ENCODE data around the gene MNAT1. TPM values are rescaled to one million over a fixed set of nuclear protein-coding genes. Genes with fewer than 3 reads are reported as not detected.

The MNAT1 gene
- total and polyA plus RNA-seq, 4 donors = 27.3 to 80.6 (median 52.9) TPM

DNA sequence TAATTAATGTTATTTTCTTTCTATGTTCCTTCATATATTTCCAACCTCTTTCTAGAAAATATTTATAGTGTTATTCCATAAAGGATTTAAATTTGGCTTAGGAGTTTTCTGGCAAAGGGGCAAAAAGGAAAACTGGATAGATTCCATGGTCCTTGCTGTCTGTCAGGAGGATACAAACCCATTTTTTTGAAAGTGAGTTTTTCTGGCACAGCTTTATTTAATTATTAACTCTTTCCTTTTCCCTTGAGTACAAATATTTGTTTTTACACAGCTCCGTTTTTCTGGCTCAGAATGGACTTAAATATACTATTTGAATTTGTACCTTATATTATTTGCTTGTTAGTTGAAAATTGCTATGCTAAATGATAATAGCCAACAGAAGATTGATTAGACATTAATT lies 56.3 kb downstream of the MNAT1 start:
- Histone ChIP-seq H3K27ac (ENCODE audit: low read depth, low read length) (no peak overlapping the region), H3K36me3 (ENCODE audit: control insufficient read depth, insufficient read depth, low read length) (no peaks in the 10 kb centered on the region), H3K27me3 (ENCODE audit: control insufficient read depth, insufficient read depth, low read length) (no peaks in the 10 kb centered on the region), H3K4me1 (ENCODE audit: control insufficient read depth, insufficient read depth, low read length) (no peaks in the 10 kb centered on the region), H3K4me3 (ENCODE audit: low read depth, low read length) (no peak overlapping the region), H3K9me3 (ENCODE audit: control insufficient read depth, insufficient read depth, low read length) (peaks cover 3% of the 10 kb centered on the region)
- WGBS (ENCODE audit: insufficient coverage) = no CpG with 5 or more reads among the region's 1 CpG
- no peak for DNase-seq (ENCODE audit: low read depth in 4 of 6, low spot score in 6 of 6)

DNA sequence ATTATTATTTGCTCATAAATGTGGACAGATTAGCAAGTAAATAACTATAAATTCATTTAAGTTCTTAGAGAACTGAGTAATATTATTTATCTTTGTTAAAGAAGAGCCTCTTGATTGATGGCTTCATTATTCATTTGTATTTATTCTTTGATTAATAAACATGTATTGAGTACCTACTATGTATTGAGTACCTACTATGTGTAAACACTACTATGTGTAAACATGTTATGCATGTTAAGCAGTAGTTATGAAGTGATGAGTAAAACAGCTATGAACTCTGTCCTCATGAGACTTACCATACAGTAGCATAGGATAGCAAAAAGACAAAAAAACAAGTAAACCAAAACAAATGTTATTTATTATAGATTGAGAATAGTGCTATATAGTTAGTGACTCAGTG lies 61.9 kb downstream of the MNAT1 start:
- no peaks in the 10 kb centered on the region for H3K9me3 ChIP-seq (ENCODE audit: control insufficient read depth, insufficient read depth, low read length)
- no peak overlapping the region for H3K4me3 ChIP-seq (ENCODE audit: low read depth, low read length)
- DNase-seq (ENCODE audit: low read depth in 4 of 6, low spot score in 6 of 6) = no peak
- H3K4me1 ChIP-seq (ENCODE audit: control insufficient read depth, insufficient read depth, low read length) = no peaks in the 10 kb centered on the region
- no peak overlapping the region for H3K27ac ChIP-seq (ENCODE audit: low read depth, low read length)
- no peaks in the 10 kb centered on the region for H3K27me3 ChIP-seq (ENCODE audit: control insufficient read depth, insufficient read depth, low read length)
- H3K36me3 ChIP-seq (ENCODE audit: control insufficient read depth, insufficient read depth, low read length) = no peaks in the 10 kb centered on the region

DNA sequence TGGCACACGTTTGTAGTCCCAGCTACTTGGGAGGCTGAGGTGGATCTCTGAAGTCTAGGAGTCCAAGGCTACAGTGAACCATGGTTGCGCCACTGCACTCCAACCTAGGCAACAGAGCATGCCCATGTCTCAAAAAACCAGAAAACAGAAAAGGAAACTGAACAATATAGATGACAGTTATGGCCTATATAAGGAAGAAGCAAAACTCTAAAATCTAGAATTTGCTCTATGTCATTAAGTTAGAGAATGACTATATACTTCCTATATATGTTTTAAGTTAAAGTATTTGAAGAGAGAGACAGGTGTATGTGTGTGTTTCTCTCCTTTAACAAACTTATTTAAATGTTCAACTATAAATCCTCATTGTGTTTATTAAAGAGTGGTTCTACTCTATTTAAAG lies 65.8 kb downstream of the MNAT1 start:
- Histone ChIP-seq H3K9me3 (ENCODE audit: control insufficient read depth, insufficient read depth, low read length) (no peaks in the 10 kb centered on the region), H3K27ac (ENCODE audit: low read depth, low read length) (no peak overlapping the region), H3K36me3 (ENCODE audit: control insufficient read depth, insufficient read depth, low read length) (no peaks in the 10 kb centered on the region), H3K4me1 (ENCODE audit: control insufficient read depth, insufficient read depth, low read length) (no peaks in the 10 kb centered on the region), H3K27me3 (ENCODE audit: control insufficient read depth, insufficient read depth, low read length) (no peaks in the 10 kb centered on the region), H3K4me3 (ENCODE audit: low read depth, low read length) (no peak overlapping the region)
- WGBS (ENCODE audit: insufficient coverage) = 100% methylated on average over 1 of the region's 2 CpGs
- no peak for DNase-seq (ENCODE audit: low read depth in 4 of 6, low spot score in 6 of 6)

DNA sequence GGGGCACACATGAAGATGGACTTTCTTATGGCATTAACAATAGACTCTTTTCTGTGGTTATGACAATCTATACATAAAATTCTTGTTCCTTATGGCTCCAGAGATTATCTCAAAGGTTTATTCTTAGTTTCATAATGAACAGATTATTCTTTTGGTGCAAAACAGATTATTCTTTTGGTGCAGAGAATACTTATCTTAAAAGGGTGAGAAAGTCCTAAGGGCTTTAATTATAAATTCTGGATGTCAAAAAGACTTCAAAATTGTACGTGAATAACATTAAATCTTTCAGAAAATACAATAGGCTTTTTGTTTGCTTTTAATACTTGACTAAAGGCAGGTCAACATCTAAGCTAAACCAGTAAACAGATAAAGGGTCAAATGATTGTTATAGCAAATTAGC lies 69.3 kb downstream of the MNAT1 start:
- no peaks in the 10 kb centered on the region for H3K27me3 ChIP-seq (ENCODE audit: control insufficient read depth, insufficient read depth, low read length)
- H3K36me3 ChIP-seq (ENCODE audit: control insufficient read depth, insufficient read depth, low read length) = no peaks in the 10 kb centered on the region
- no peaks in the 10 kb centered on the region for H3K4me1 ChIP-seq (ENCODE audit: control insufficient read depth, insufficient read depth, low read length)
- H3K9me3 ChIP-seq (ENCODE audit: control insufficient read depth, insufficient read depth, low read length) = no peaks in the 10 kb centered on the region
- no CpG with 5 or more reads among the region's 1 CpG for WGBS (ENCODE audit: insufficient coverage)
- no peak overlapping the region for H3K27ac ChIP-seq (ENCODE audit: low read depth, low read length)
- no peak overlapping the region for H3K4me3 ChIP-seq (ENCODE audit: low read depth, low read length)
- DNase-seq (ENCODE audit: low read depth in 4 of 6, low spot score in 6 of 6) = no peak

DNA sequence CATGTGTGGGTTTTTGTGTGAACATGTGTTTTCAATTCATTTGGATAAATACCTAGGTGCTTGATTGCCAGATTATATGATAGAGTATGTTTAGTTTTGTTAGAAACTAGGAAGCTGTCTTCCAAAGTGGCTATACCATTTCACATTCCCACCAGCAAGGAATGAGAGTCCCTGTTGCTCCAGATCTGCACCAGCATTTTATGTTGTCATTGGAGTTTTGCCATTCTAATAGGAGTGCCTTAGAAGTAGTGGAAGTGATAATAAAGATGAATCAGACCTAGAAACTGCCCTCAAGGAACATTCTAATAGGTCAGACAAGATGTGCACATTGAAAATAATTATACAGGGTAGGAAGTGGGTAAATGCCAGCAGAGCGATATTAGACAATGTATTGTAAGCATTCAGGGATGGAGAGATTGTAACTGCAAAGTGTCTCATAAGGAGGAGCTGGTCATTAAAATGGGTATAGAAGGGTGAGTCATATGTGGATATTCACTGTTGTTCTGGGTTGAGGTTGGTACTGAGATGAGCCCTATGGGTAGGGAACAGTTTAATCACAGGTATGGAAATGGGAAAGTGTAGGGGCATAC lies 71.4 kb downstream of the MNAT1 start:
- H3K27ac ChIP-seq (ENCODE audit: low read depth, low read length) = no peak overlapping the region
- WGBS (ENCODE audit: insufficient coverage) = 100% methylated on average over 1 of the region's 1 CpG
- no peaks in the 10 kb centered on the region for H3K36me3 ChIP-seq (ENCODE audit: control insufficient read depth, insufficient read depth, low read length)
- H3K9me3 ChIP-seq (ENCODE audit: control insufficient read depth, insufficient read depth, low read length) = no peaks in the 10 kb centered on the region
- no peaks in the 10 kb centered on the region for H3K27me3 ChIP-seq (ENCODE audit: control insufficient read depth, insufficient read depth, low read length)
- DNase-seq (ENCODE audit: low read depth in 4 of 6, low spot score in 6 of 6) = no peak
- no peaks in the 10 kb centered on the region for H3K4me1 ChIP-seq (ENCODE audit: control insufficient read depth, insufficient read depth, low read length)
- H3K4me3 ChIP-seq (ENCODE audit: low read depth, low read length) = no peak overlapping the region

DNA sequence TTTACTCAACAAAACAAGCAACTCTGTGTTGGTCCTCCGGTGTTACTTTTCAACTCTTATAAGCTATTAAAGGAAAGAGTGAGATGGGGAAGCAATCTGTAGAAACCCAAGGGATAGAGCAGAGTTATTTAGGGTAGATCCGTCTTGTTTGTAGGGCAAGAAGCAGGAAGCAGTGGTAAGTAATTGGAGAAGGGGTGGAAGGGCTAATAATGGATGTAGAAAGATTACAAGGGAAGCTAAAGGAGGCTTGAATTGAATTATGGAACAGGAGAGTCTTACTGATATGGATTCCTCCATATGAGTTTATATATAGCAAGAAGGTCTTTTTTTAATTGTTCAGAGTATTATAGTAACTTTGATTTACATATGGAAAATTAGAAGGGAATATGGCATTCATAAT lies 72.7 kb downstream of the MNAT1 start:
- Histone ChIP-seq H3K4me1 (ENCODE audit: control insufficient read depth, insufficient read depth, low read length) (no peaks in the 10 kb centered on the region), H3K36me3 (ENCODE audit: control insufficient read depth, insufficient read depth, low read length) (no peaks in the 10 kb centered on the region), H3K27ac (ENCODE audit: low read depth, low read length) (no peak overlapping the region), H3K4me3 (ENCODE audit: low read depth, low read length) (no peak overlapping the region), H3K27me3 (ENCODE audit: control insufficient read depth, insufficient read depth, low read length) (no peaks in the 10 kb centered on the region), H3K9me3 (ENCODE audit: control insufficient read depth, insufficient read depth, low read length) (no peaks in the 10 kb centered on the region)
- no peak for DNase-seq (ENCODE audit: low read depth in 4 of 6, low spot score in 6 of 6)
- 80% methylated on average over 1 of the region's 2 CpGs for WGBS (ENCODE audit: insufficient coverage)

DNA sequence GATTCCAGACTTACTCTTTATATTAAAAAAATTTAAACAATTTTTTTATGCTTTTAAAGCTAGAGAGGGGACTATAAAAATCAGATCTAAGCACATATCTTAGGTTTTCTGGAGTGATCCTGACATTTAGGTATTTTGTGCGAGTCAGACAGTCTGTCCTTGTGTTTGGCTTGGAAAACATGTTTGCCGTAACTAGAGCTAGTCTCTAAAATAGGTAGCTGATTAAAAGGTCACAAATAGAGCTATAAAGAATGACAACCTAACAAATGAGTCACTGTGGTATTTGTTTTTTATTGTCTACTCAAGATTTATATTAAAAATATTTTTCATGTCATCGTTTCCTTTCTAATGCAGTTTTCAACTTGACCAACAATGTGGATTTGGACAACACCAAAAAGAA lies 73.4 kb downstream of the MNAT1 start:
- Histone ChIP-seq H3K27me3 (ENCODE audit: control insufficient read depth, insufficient read depth, low read length) (no peaks in the 10 kb centered on the region), H3K9me3 (ENCODE audit: control insufficient read depth, insufficient read depth, low read length) (no peaks in the 10 kb centered on the region), H3K4me3 (ENCODE audit: low read depth, low read length) (no peak overlapping the region), H3K27ac (ENCODE audit: low read depth, low read length) (no peak overlapping the region), H3K36me3 (ENCODE audit: control insufficient read depth, insufficient read depth, low read length) (peaks cover 6% of the 10 kb centered on the region), H3K4me1 (ENCODE audit: control insufficient read depth, insufficient read depth, low read length) (no peaks in the 10 kb centered on the region)
- DNase-seq (ENCODE audit: low read depth in 4 of 6, low spot score in 6 of 6) = no peak
- WGBS (ENCODE audit: insufficient coverage) = no CpG with 5 or more reads among the region's 3 CpGs

DNA sequence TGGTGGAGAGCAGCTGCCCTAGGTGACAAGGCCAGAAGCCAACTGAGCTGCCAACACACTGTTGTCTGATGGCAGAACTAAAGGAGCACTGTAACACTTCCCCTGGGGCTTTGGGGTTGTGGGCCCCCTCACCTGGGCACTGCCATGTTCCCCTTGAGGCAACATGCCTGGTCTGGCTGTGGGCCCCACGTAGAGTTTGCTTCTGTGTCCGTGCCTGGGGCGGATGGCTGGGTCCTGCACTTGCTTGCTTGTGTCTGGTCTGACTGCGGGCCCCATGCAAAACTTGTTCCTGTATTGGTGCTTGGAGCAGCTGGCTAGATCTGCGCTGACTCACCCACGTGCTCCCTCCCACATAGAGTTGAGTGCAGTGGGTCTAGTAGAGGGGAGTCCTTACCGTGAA lies 78.4 kb downstream of the MNAT1 start:
- Histone ChIP-seq H3K4me1 (ENCODE audit: control insufficient read depth, insufficient read depth, low read length) (no peaks in the 10 kb centered on the region), H3K27ac (ENCODE audit: low read depth, low read length) (no peak overlapping the region), H3K9me3 (ENCODE audit: control insufficient read depth, insufficient read depth, low read length) (no peaks in the 10 kb centered on the region), H3K36me3 (ENCODE audit: control insufficient read depth, insufficient read depth, low read length) (peaks cover 9% of the 10 kb centered on the region), H3K27me3 (ENCODE audit: control insufficient read depth, insufficient read depth, low read length) (no peaks in the 10 kb centered on the region), H3K4me3 (ENCODE audit: low read depth, low read length) (no peak overlapping the region)
- 98% methylated on average over 6 of the region's 7 CpGs for WGBS (ENCODE audit: insufficient coverage)
- DNase-seq (ENCODE audit: low read depth in 4 of 6, low spot score in 6 of 6) = no peak

DNA sequence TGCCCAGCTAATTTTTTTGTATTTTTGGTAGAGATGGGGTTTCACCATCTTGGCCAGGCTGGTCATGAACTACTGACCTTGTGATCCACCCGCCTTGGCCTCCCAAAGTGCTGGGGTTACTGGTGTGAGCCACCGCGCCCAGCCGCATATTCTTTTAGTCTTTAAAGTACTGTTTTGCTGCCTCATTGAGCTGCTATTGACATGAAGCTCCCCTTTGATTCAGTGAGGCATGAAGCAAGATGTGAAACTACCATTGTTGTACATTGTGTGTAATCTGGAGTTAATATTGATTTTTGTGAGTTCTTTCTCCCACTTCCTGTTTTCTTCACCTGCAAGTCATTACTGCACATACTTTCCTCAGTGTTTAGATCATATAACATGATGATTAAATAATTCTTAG lies 80.8 kb downstream of the MNAT1 start:
- Histone ChIP-seq H3K27ac (ENCODE audit: low read depth, low read length) (no peak overlapping the region), H3K4me1 (ENCODE audit: control insufficient read depth, insufficient read depth, low read length) (no peaks in the 10 kb centered on the region), H3K9me3 (ENCODE audit: control insufficient read depth, insufficient read depth, low read length) (no peaks in the 10 kb centered on the region), H3K4me3 (ENCODE audit: low read depth, low read length) (no peak overlapping the region), H3K27me3 (ENCODE audit: control insufficient read depth, insufficient read depth, low read length) (no peaks in the 10 kb centered on the region), H3K36me3 (ENCODE audit: control insufficient read depth, insufficient read depth, low read length) (peaks cover 9% of the 10 kb centered on the region)
- no peak for DNase-seq (ENCODE audit: low read depth in 4 of 6, low spot score in 6 of 6)
- 68% methylated on average over 4 of the region's 4 CpGs for WGBS (ENCODE audit: insufficient coverage)

DNA sequence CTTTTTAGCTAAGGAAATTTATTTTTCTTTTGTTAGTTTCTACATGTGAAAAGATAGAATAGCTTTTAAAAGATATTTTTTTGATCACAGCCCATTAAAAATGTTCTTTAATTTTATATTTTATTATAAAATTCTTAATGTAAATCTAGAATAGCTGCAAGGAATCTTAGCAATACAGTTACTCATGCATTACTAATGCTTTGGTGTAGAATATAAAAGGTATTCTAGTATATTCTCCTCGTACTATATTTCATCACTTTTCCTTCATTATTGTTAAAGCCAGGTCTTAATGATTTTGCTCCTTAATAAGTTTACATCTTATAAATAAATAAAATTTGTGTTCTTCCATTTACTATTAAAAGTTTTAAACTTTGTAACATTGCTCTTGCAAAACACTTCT lies 82.6 kb downstream of the MNAT1 start:
- WGBS (ENCODE audit: insufficient coverage) = no CpG with 5 or more reads among the region's 1 CpG
- Histone ChIP-seq H3K27ac (ENCODE audit: low read depth, low read length) (no peak overlapping the region), H3K4me3 (ENCODE audit: low read depth, low read length) (no peak overlapping the region), H3K27me3 (ENCODE audit: control insufficient read depth, insufficient read depth, low read length) (no peaks in the 10 kb centered on the region), H3K4me1 (ENCODE audit: control insufficient read depth, insufficient read depth, low read length) (no peaks in the 10 kb centered on the region), H3K36me3 (ENCODE audit: control insufficient read depth, insufficient read depth, low read length) (peaks cover 9% of the 10 kb centered on the region), H3K9me3 (ENCODE audit: control insufficient read depth, insufficient read depth, low read length) (no peaks in the 10 kb centered on the region)
- no peak for DNase-seq (ENCODE audit: low read depth in 4 of 6, low spot score in 6 of 6)

Measured in spinal cord (tissue), 10 donors.